ENCODE measurements around the gene LRBA.

LRBA gene

GRCh38 chr4:150720973-150721518 is 294.0 kb downstream of the LRBA start:
- H4K20me1 ChIP-seq (ENCODE audit: insufficient read depth, low read length), result no peaks in the 10 kb centered on the region
- H3K79me2 ChIP-seq (ENCODE audit: low read length), result no peaks in the 10 kb centered on the region
- no peaks in the 10 kb centered on the region for H3K27me3 ChIP-seq (replicated peaks; ENCODE audit: insufficient read depth, low read length)
- H3K9me3 ChIP-seq (replicated peaks; ENCODE audit: insufficient read depth, low read length), result no peaks in the 10 kb centered on the region
- DNase-seq, result peak; percentile 9
- no peak overlapping the region for H2AFZ ChIP-seq (ENCODE audit: low read length)
- 0 out of 2 replicates have a peak, but pooled peaks cover 7% of the 10 kb centered on the region for H3K4me1 ChIP-seq (ENCODE audit: low read length)
- no peak overlapping the region for H3K4me3 ChIP-seq (ENCODE audit: low read length)
- TF ChIP-seq EZH2 (optimal IDR thresholded peaks at IDR 0.05; ENCODE audit: low read depth, low read length) (no peak), EZH2phosphoT487 (IDR thresholded peaks at IDR 0.05; ENCODE audit: low read length) (no peak), CTCF (IDR thresholded peaks at IDR 0.05; ENCODE audit: low read length) (no peak)
- H3F3A ChIP-seq (ENCODE audit: insufficient read depth, low read length), result no peaks in the 10 kb centered on the region
- H3K9ac ChIP-seq (ENCODE audit: low read length), result no peak overlapping the region
- no peaks in the 10 kb centered on the region for H3K9me2 ChIP-seq (replicated peaks; ENCODE audit: insufficient read depth, low read length)
- no peaks in the 10 kb centered on the region; the same call in 1 of the 2 replicates for H3K36me3 ChIP-seq (replicated peaks; ENCODE audit: insufficient read depth, low read length)
- no peak overlapping the region for H3K4me2 ChIP-seq (ENCODE audit: low read depth, low read length)
- H3K27ac ChIP-seq (ENCODE audit: low read length), result no peak overlapping the region

GRCh38 chr4:150717952-150718351 is 297.1 kb downstream of the LRBA start:
- Histone ChIP-seq H3K27me3 (replicated peaks; ENCODE audit: insufficient read depth, low read length) (no peaks in the 10 kb centered on the region), H3K4me1 (ENCODE audit: low read length) (0 out of 2 replicates have a peak, but pooled peaks cover 7% of the 10 kb centered on the region), H3K79me2 (ENCODE audit: low read length) (no peaks in the 10 kb centered on the region), H3K36me3 (replicated peaks; ENCODE audit: insufficient read depth, low read length) (no peaks in the 10 kb centered on the region; the same call in 1 of the 2 replicates), H3K9me3 (replicated peaks; ENCODE audit: insufficient read depth, low read length) (no peaks in the 10 kb centered on the region), H3K4me3 (ENCODE audit: low read length) (no peak overlapping the region), H4K20me1 (ENCODE audit: insufficient read depth, low read length) (no peaks in the 10 kb centered on the region), H3K27ac (ENCODE audit: low read length) (no peak overlapping the region), H3K9me2 (replicated peaks; ENCODE audit: insufficient read depth, low read length) (no peaks in the 10 kb centered on the region), H2AFZ (ENCODE audit: low read length) (no peak overlapping the region), H3F3A (ENCODE audit: insufficient read depth, low read length) (no peaks in the 10 kb centered on the region), H3K4me2 (ENCODE audit: low read depth, low read length) (no peak overlapping the region), H3K9ac (ENCODE audit: low read length) (no peak overlapping the region)
- no peak for DNase-seq
- no peak for TF ChIP-seq CTCF (IDR thresholded peaks at IDR 0.05; ENCODE audit: low read length)
- TF ChIP-seq EZH2 (optimal IDR thresholded peaks at IDR 0.05; ENCODE audit: low read depth, low read length), result no peak
- TF ChIP-seq EZH2phosphoT487 (IDR thresholded peaks at IDR 0.05; ENCODE audit: low read length), result no peak

GRCh38 chr4:150714462-150715438 is 300.3 kb downstream of the LRBA start:
- Histone ChIP-seq H4K20me1 (ENCODE audit: insufficient read depth, low read length) (no peaks in the 10 kb centered on the region), H3K79me2 (ENCODE audit: low read length) (no peaks in the 10 kb centered on the region), H3K4me3 (ENCODE audit: low read length) (no peak overlapping the region), H3K27me3 (replicated peaks; ENCODE audit: insufficient read depth, low read length) (no peaks in the 10 kb centered on the region), H3K4me2 (ENCODE audit: low read depth, low read length) (no peak overlapping the region), H3K9me3 (replicated peaks; ENCODE audit: insufficient read depth, low read length) (no peaks in the 10 kb centered on the region), H2AFZ (ENCODE audit: low read length) (no peak overlapping the region), H3K9me2 (replicated peaks; ENCODE audit: insufficient read depth, low read length) (no peaks in the 10 kb centered on the region), H3K4me1 (ENCODE audit: low read length) (no peaks in the 10 kb centered on the region), H3F3A (ENCODE audit: insufficient read depth, low read length) (no peaks in the 10 kb centered on the region), H3K36me3 (replicated peaks; ENCODE audit: insufficient read depth, low read length) (no peaks in the 10 kb centered on the region; the same call in 1 of the 2 replicates), H3K9ac (ENCODE audit: low read length) (no peak overlapping the region), H3K27ac (ENCODE audit: low read length) (no peak overlapping the region)
- TF ChIP-seq CTCF (IDR thresholded peaks at IDR 0.05; ENCODE audit: low read length), result no peak
- TF ChIP-seq EZH2phosphoT487 (IDR thresholded peaks at IDR 0.05; ENCODE audit: low read length), result no peak
- TF ChIP-seq EZH2 (optimal IDR thresholded peaks at IDR 0.05; ENCODE audit: low read depth, low read length), result no peak
- DNase-seq, result no peak

All from MM.1S (cell line).